GM19193 (cell line): ENCODE results near the gene LAMTOR1.

Experiments
- POLR2A ChIP-seq: IDR thresholded peaks from 4 replicates; pipeline ENCODE4 v1.6.1; 2011; ENCODE audit not compliant: insufficient read depth, insufficient read length; ENCODE audit errors: extremely low read depth

LAMTOR1 gene

GRCh38 chr11:72125956-72126355, 22.9 kb upstream of the LAMTOR1 start:
- TF ChIP-seq POLR2A: no peak

GRCh38 chr11:72124046-72124445, 20.9 kb upstream of the LAMTOR1 start:
- TF ChIP-seq POLR2A: no peak

GRCh38 chr11:72123117-72123653, 20.1 kb upstream of the LAMTOR1 start:
- no peak for TF ChIP-seq POLR2A

GRCh38 chr11:72122607-72123006, 19.5 kb upstream of the LAMTOR1 start:
- no peak for TF ChIP-seq POLR2A

GRCh38 chr11:72120930-72121329, 17.8 kb upstream of the LAMTOR1 start:
- no peak for TF ChIP-seq POLR2A

- no peak for TF ChIP-seq POLR2A
Measured at GRCh38 chr11:72119198-72119597, 16.1 kb upstream of the LAMTOR1 start.

GRCh38 chr11:72116019-72116755, 13.1 kb upstream of the LAMTOR1 start:
- TF ChIP-seq POLR2A: no peak

GRCh38 chr11:72114570-72114969, 11.5 kb upstream of the LAMTOR1 start:
- TF ChIP-seq POLR2A: no peak

GRCh38 chr11:72112978-72113808, 10.1 kb upstream of the LAMTOR1 start:
- TF ChIP-seq POLR2A: no peak

- peak; percentile 96 for TF ChIP-seq POLR2A
Measured at GRCh38 chr11:72112143-72112977, 9.3 kb upstream of the LAMTOR1 start, which contains the start of gene ANAPC15. Gene ANAPC15, minus strand, starts transcription at chr11:72112695. Its CDS starts 1,419 bp downstream, at chr11:72111276.

- TF ChIP-seq POLR2A: no peak
Measured at GRCh38 chr11:72111300-72112142, 8.4 kb upstream of the LAMTOR1 start.

GRCh38 chr11:72105888-72106287, 2.8 kb upstream of the LAMTOR1 start, which contains the start of gene TOMT:
Gene TOMT, plus strand, starts transcription at chr11:72105924. Its CDS starts 28 bp downstream, at chr11:72105952.
- no peak for TF ChIP-seq POLR2A

- no peak for TF ChIP-seq POLR2A
Measured at GRCh38 chr11:72103754-72104167, 664 bp upstream of the LAMTOR1 start.

- TF ChIP-seq POLR2A: no peak
Measured at GRCh38 chr11:72102631-72102945, 509 bp downstream of the LAMTOR1 start.
